GM10847 (cell line): ENCODE measurements around the gene PKN2.

Source experiments
- POLR2A ChIP-seq: IDR thresholded peaks from 2 replicates; pipeline ENCODE4 v1.6.1; 2011; ENCODE audit not compliant: insufficient read length; ENCODE audit errors: extremely low read depth

Gene PKN2

DNA sequence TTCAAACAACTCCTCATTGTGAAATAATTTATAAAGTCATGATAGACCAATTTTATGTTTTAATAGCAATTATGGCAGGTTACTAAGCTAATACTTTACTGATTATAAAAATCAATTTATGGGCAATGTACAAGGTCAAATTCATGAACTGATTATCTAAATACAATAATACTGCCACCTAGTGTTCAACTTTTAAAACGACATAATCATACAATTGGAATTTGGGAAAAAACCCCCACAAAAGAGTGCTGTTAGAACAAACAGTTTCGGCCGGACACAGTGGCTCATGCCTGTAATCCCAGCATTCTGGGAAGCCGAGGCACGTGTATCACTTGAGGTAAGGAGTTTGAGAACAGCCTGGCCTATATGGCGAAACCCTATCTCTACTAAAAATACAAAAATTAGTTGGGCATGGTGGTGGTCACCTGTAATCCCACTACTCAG is 193.3 kb downstream of the PKN2 start:
- no peak for TF ChIP-seq POLR2A

DNA sequence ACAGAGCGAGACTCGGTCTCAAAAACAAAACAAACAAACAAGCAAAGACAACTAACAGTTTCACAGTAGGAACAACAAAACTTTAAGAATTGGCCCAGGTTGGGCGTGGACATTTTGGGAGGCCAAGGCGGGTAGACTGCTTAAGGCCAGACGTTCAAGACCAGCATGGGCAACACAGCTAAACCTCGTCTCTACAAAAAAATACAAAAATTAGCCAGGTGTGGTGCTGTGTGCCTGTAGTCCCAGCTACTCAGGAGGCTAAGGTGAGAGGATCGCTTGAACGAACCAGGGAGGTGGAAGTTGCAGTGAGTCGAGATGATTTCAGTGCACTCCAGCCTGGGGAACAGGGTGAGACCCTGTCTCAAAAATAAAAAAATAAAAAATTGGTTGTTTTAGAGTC is 193.8 kb downstream of the PKN2 start:
- no peak for TF ChIP-seq POLR2A

DNA sequence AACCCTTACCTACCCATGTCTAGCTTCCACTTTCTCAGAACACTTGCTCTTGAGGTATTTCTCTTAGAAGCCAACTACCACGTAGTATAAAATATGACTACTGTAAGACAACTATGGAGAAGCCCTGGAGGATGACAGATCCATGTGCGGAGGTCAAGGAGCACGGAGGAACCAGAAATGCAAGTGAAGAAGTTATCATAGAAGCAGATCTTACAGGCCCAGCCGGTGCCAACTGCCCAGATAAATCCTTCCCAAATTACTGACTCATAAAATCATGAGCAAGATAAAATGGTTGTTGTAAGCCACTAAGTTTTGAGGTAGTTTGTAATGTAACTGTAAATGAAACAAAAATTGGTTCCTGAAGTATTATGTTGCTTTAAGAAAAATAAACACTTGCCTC is 194.7 kb downstream of the PKN2 start:
- no peak for TF ChIP-seq POLR2A

DNA sequence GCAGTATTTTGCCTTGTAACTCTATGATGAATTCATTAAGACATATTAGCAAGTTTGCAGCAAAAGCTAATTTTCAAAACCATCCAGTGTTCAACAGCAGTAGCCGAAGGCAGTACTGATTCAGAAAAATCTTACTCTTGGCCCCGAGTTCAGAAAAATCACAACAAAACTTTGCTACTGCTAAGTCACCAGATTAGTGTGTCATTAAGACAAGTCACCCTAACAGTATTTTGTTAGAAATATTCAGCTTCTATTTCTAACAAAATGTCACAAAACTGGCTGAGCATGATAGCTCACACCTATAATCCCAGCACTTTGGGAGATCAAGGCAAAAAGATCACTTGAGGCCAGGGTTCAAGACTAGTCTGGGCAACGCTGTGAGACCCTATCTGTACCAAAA is 199.1 kb downstream of the PKN2 start:
- TF ChIP-seq POLR2A = no peak
